ENCODE data around the gene ANKRD12.

Gene ANKRD12

GRCh38 chr18:9184998-9185613, 48.5 kb downstream of the ANKRD12 start:
- DNase-seq (ENCODE audit: low read depth in 2 of 2), result no peak

DNA sequence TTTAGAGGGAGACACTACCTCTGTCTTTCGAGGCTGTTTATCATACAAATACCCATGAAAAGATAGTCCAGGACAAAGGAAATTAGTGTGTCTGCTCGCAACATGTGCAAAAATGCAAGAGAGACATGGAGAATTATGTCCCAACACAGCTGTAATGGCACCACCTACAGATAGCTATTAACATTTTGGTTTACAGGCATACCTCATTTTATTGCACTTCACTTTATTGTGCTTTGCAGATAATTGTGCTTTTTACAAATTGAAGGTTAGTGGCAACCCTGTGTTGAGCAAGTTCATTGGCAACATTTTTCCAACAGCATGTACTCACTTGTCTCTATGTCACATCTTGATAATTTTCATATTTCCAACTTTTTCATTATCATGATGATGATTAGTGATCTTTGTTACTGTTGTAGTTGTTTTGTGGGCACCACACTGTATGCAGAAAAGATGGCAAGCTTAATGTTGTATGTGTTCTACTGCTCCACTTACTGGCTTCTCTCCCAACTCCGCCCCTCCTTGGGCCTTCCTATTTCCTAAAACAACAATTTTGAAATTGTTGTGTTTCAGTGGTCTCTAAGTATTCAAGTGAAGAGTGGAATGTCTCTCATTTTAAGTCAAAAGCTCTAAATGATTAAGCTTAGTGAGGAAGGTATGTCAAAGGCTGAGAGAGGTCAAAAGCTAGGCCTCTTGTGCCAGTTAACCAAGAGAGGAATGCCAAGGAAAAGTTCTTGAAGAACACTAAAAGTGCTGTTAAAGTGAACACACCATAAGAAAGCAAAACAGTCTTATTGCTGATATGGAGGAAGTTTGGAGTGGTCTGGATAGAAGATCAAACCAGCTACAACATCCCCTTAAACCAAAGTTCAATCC, 52.0 kb downstream of the ANKRD12 start:
- DNase-seq (ENCODE audit: low read depth in 2 of 2), result no peak

DNA sequence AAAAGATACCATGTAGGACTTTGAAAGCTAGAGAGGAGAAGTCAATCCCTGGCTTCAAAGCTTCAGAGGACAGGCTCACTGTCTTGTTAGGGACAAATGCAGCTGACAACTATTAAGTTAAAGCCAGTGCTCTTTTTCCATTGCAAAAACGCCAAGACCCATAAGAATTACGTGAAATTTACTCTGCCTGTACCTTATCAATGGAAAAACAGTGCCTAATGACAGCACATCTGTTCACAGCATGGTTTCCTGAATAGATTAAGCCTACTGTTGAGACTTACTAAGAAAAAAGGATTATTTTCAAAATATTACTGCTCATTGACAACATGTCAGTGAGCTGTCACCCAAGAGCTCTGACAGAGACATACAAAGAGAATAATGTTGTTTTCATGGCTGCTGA, 52.9 kb downstream of the ANKRD12 start:
- no peak for DNase-seq (ENCODE audit: low read depth in 2 of 2)

DNA sequence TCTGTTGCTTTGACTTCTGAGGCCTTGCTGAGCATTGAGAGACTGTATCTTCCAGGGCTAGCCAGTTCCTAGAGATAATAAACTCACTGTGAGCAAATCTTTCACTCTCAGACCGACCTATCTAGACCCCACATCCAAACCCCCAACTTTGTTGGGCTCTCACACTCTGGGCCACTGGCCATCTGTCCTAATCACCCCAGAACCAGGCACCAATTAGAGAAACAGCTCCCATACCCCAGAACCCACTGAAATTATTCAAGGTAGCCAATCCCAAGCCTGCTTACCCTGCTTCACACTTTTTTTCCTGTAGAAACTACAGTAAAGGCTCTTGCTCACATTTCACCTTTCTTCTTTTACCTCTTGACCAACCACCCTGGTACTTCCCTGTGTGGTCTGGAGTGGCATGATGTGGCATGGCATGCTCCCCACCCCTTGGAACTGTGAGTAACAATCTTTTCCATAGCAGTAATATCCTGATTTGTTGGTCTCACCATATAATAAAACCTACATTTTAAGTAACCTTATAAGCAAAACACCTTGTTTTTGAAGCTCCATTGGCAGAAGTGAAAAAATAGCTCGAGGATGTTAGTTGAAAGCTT, 55.2 kb downstream of the ANKRD12 start:
- DNase-seq (ENCODE audit: low read depth in 2 of 2), result no peak

- no peak for DNase-seq (ENCODE audit: low read depth in 2 of 2)
Observed at GRCh38 chr18:9193031-9193430, 56.5 kb downstream of the ANKRD12 start.

- no peak for DNase-seq (ENCODE audit: low read depth in 2 of 2)
Observed at GRCh38 chr18:9196568-9196967, 60.0 kb downstream of the ANKRD12 start.

DNA sequence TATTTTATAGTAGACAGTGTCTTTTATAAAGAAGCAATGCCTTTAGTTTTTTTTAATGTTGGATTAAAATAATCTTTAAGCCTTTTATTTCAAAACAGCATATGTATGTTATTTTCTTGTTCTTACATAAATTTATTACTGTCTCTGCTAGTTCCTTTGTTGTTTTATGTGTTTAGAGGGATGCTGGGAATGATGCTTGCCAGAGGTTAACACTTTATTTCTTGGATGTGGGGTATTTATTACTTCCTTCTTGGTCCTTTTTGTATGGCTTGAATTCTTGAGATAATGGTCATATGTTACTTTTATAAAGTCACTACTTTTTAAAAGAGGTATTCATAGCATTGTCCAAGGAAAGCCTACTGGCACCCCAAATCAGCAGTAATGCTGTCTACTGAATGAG, 63.1 kb downstream of the ANKRD12 start:
- no peak for DNase-seq (ENCODE audit: low read depth in 2 of 2)

- no peak for DNase-seq (ENCODE audit: low read depth in 2 of 2)
Observed at GRCh38 chr18:9201224-9201623, 64.6 kb downstream of the ANKRD12 start.

DNA sequence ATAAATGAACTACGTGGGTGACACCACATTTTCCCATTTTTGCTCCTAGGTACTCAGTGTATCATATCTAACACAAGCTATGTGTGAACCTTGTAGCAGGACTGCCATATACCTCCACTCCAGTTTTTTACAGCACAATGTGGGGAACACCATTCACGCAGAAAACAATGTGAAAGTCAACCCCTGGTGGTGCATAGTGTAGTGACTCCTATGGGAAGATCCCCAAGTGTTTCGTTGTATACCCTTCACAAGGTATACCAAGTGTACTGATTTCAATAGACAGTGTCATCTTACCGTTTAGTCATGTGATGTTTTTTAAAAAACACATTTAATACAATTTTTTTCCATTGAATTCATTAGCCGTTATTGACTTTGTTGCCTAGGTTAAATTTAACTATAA, 68.1 kb downstream of the ANKRD12 start:
- no peak for DNase-seq (ENCODE audit: low read depth in 2 of 2)

GRCh38 chr18:9206421-9206820, 69.8 kb downstream of the ANKRD12 start:
- DNase-seq (ENCODE audit: low read depth in 2 of 2), result no peak

GRCh38 chr18:9209279-9209678, 72.7 kb downstream of the ANKRD12 start:
- DNase-seq (ENCODE audit: low read depth in 2 of 2), result no peak

DNA sequence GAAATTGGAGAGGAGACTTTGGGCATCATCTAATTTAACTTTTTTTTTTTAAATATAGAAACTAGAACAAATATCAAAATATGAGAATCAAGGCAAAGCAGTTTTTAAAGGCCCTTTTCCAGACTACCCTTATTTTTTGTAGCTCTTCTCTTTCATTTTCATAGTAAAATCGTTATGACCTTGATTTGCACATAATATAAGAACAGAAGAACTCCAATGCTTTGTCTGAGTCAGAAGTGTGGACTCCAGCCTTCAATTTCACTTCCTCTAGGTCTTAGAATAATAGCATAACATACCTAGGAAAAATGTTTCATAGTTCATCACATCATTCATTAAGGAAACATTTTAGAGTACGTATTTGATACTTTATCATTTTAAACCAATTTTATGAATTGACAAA, 74.4 kb downstream of the ANKRD12 start:
- DNase-seq (ENCODE audit: low read depth in 2 of 2), result no peak

DNA sequence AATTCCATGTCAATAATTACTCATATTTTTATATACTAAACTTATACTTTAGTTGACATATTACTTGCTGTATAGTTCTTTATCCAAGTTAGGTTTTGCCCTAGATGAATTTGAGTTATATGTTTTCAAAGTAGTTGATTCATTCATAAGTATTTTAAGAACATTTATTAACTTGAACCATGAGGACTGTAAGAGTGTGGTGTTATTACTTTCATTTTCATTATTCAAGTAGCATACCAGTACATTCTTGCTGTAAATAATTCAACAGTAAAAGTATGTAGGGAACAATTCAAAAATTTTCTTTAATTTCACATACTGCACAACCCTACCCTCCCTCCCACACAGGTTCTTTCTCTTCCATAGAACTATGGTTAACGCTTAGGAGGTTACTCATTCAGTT, 75.4 kb downstream of the ANKRD12 start:
- no peak for DNase-seq (ENCODE audit: low read depth in 2 of 2)

DNA sequence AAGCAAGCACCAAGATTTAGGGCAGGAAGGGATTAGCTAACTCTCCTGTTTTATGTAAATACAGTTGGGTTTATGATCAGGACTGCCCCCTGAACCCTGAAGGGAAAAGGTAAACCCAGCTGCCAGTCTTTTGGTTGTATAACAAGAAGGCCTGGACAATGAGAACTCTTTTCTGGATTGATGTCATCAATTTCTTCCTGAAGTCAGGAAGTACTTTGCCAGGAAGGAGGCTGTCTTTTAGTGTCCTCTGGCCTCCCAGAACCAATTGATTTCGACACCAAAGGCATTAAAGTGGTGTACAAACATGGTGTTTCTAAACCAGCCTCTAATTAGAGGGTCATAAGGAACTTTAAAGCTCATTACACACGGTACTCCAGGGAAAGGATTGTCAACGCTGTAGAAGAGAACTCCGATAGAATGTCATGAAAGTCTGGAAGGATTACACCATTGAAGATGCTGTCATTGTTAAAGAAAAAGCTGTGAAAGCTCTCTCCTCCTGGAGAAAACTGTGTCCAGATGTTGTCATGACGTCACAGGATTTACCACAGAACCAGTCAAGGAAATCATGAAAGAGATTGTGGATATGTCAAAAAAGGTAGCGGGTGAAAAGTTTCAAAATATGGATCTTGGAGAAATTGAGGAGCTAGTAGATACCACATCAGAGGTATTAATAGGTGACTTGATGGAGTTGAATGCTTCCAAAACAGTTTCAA, 78.8 kb downstream of the ANKRD12 start:
- DNase-seq (ENCODE audit: low read depth in 2 of 2), result no peak

GRCh38 chr18:9216459-9216858, 79.9 kb downstream of the ANKRD12 start:
- DNase-seq (ENCODE audit: low read depth in 2 of 2), result no peak

GRCh38 chr18:9217743-9218451, 81.3 kb downstream of the ANKRD12 start:
- no peak for DNase-seq (ENCODE audit: low read depth in 2 of 2)

GRCh38 chr18:9221040-9221439, 84.5 kb downstream of the ANKRD12 start:
- DNase-seq (ENCODE audit: low read depth in 2 of 2), result no peak

DNA sequence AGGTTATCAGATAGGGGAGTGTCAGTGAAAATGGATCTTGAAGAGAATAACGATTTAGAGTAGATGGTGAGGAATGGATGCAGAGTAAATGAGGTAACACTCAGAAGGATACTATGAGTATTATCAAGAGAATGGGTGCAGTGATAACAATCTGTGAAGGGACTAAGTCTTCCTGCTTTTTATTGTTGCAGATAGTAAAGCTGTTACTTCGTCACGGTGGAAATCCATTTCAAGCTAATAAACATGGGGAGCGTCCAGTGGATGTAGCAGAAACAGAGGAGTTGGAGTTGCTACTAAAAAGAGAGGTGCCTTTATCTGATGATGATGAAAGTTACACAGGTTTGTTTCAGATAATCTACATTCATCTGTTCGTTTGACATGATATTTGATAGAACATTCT, 85.1 kb downstream of the ANKRD12 start:
- no peak for DNase-seq (ENCODE audit: low read depth in 2 of 2)

GRCh38 chr18:9223356-9223755, 86.8 kb downstream of the ANKRD12 start:
- DNase-seq (ENCODE audit: low read depth in 2 of 2), result no peak

- DNase-seq (ENCODE audit: low read depth in 2 of 2), result no peak
Observed at GRCh38 chr18:9226463-9226862, 89.9 kb downstream of the ANKRD12 start.

GRCh38 chr18:9231852-9232486, 95.4 kb downstream of the ANKRD12 start:
- DNase-seq (ENCODE audit: low read depth in 2 of 2), result no peak

Measured in stimulated activated CD8-positive, alpha-beta memory T cell treated with anti-CD3 and anti-CD28 coated beads, Interleukin-15, amount 100 ng/mL, for 4 hours (primary cell).